Kidney epithelial cell (primary cell): ENCODE results near the gene CDH26. TPM values are rescaled to one million over a fixed set of nuclear protein-coding genes. Genes with fewer than 3 reads are reported as not detected.

Experiments used
- DNase-seq: peaks from one replicate; pipeline ENCODE4 v3.0.0-alpha.2; 2010; ENCODE audit warnings: low read depth
- H3K27me3 ChIP-seq: 2 replicates; pipeline ENCODE4 v1.6.0; 2011; ENCODE audit warnings: low read length; ENCODE audit not compliant: control insufficient read depth, insufficient read depth
- H3K36me3 ChIP-seq: 2 replicates; pipeline ENCODE4 v1.5.1; 2011; ENCODE audit warnings: low read length; ENCODE audit not compliant: control insufficient read depth, insufficient read depth
- H3K4me3 ChIP-seq: 2 replicates; pipeline ENCODE4 v1.5.1; 2011; ENCODE audit warnings: low read depth, mild to moderate bottlenecking, control low read depth, low read length
- total RNA-seq: library from RNA; depleted of rRNA; stranded (reverse); fragments of >200 nt; gene quantifications from 2 replicates; pipeline ENCODE4 v1.2.3, GENCODE V29; 2015
- TF ChIP-seq, protein P1 (sequence below): IDR thresholded peaks from 2 replicates; pipeline ENCODE4 v1.5.1; 2011; ENCODE audit warnings: mild to moderate bottlenecking, moderate library complexity, low read length, control low read depth, inconsistent platforms; ENCODE audit not compliant: insufficient read depth, poor library complexity, severe bottlenecking

Gene CDH26
- total RNA-seq, 1 donor from 2014 or later = 0.29 TPM

DNA sequence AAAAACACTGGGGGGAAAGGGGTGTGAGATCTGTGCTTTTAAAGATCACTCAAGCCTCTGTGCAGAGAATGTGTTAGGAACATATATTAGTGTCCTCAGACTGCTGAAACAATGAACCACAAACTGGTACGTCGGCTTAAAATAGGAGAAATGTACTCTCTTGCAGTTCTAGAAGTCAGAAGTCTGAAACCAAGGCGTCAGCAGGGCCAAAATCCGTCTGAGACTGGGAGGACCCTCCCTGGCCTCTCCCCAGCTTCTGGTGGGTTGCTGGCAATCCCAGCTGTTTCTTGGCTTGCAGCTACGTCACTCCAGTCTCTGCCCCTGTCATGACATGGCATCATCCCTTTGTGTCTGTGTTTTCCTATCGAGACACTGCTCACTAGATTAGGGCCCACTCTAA lies 3.9 kb downstream of the CDH26 start:
- DNase-seq = no peak
- Histone ChIP-seq H3K4me3 (no peak overlapping the region), H3K27me3 (peaks cover 2% of the 10 kb centered on the region), H3K36me3 (no peaks in the 10 kb centered on the region)
- TF ChIP-seq, protein P1, sequence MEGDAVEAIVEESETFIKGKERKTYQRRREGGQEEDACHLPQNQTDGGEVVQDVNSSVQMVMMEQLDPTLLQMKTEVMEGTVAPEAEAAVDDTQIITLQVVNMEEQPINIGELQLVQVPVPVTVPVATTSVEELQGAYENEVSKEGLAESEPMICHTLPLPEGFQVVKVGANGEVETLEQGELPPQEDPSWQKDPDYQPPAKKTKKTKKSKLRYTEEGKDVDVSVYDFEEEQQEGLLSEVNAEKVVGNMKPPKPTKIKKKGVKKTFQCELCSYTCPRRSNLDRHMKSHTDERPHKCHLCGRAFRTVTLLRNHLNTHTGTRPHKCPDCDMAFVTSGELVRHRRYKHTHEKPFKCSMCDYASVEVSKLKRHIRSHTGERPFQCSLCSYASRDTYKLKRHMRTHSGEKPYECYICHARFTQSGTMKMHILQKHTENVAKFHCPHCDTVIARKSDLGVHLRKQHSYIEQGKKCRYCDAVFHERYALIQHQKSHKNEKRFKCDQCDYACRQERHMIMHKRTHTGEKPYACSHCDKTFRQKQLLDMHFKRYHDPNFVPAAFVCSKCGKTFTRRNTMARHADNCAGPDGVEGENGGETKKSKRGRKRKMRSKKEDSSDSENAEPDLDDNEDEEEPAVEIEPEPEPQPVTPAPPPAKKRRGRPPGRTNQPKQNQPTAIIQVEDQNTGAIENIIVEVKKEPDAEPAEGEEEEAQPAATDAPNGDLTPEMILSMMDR = no peak

- no peak overlapping the region for H3K4me3 ChIP-seq
- no peak for DNase-seq
- no peaks in the 10 kb centered on the region for H3K36me3 ChIP-seq
- H3K27me3 ChIP-seq = no peaks in the 10 kb centered on the region
- TF ChIP-seq, protein P1 = no peak
Observed at GRCh38 chr20:59966428-59966827, 8.2 kb downstream of the CDH26 start.

DNA sequence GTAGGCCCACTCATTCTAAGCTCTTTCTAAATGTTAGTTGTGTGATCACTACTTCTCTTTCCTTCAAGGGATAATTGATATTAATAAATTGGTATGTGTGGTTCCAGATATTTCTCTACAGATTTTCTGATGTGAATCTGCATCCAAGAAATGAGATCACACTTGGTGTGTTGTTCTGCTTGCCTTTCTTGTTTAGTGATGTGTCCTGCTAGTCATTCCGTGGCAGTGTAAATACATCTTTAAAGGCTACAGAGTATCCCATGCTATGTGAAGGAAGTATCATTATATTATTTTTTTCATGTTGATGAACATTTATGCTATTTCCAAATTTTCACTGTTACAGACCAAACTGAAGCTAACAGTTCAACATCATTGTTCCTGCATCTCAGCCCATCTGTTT lies 13.2 kb downstream of the CDH26 start:
- Histone ChIP-seq H3K27me3 (no peaks in the 10 kb centered on the region), H3K36me3 (no peaks in the 10 kb centered on the region), H3K4me3 (no peak overlapping the region)
- no peak for DNase-seq
- TF ChIP-seq, protein P1 = no peak

DNA sequence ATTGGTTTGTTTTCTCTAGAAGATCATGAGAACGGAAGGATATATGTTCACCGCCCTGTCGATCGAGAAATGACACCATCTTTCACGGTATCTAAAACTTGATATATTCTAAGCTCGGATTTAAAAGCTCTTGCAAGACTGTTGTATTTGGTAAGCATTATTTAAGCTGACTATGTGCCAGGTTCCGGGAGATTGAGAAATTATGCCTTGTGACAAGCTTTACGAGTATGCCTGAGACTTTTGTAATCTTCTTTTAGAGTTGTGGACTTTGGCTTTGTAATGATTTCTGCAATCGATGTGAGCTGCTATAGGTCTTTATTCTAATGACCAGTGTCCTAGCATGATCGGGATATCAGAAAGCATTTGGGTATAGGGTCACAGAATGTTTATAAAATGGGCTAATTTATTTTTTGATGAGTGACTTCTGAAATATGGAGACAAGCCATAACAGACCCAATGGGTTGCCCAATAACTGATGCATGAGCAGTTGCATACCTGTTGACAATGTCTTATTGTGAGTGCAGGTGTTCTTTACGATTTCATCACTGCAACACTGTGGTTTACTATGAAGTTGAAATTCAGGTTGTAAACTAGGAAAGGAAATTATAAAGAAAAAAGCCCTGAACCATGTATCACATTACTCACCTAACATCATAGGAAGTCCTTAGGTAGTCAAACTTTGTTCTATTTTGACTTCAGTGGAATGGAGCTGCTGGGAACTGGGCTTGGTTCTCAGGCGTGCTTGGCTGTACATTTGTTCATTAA lies 14.0 kb downstream of the CDH26 start:
- H3K4me3 ChIP-seq = no peak overlapping the region
- TF ChIP-seq, protein P1 = no peak

GRCh38 chr20:59976156-59976782 lies 18.0 kb downstream of the CDH26 start:
- Histone ChIP-seq H3K27me3 (no peaks in the 10 kb centered on the region), H3K4me3 (no peak overlapping the region), H3K36me3 (no peaks in the 10 kb centered on the region)
- TF ChIP-seq, protein P1 = no peak
- DNase-seq = no peak

More for the DNA sequence above, 14.0 kb downstream of the CDH26 start:
- no peaks in the 10 kb centered on the region for H3K36me3 ChIP-seq
- DNase-seq = no peak
- H3K27me3 ChIP-seq = no peaks in the 10 kb centered on the region
